Lung (tissue), 12 donors: ENCODE data around the gene ESPNL. TPM values are rescaled to one million over a fixed set of nuclear protein-coding genes. Genes with fewer than 3 reads are reported as not detected.

ENCODE experiments used
- ATAC-seq: fragments of 200-7000 bp; cut with Tn5 transposase; one replicate; pipeline ENCODE4 v1.9.1; 2020; ENCODE audit warnings: moderate number of reproducible peaks; ENCODE audit not compliant: insufficient read depth, low FRiP score
- DNase-seq, 3 donors: peaks; one replicate each; pipeline ENCODE4 v3.0.0-alpha.2; 2013 to 2017
- H3K27ac ChIP-seq, 2 donors: one replicate each; pipeline ENCODE4 v1.5.1; 2013; ENCODE audit warnings: mild to moderate bottlenecking in 2 of 2, moderate library complexity in 2 of 2, control low read depth in 1 of 2, inconsistent platforms in 1 of 2, low read depth in 1 of 2, low read length in 1 of 2
- H3K27me3 ChIP-seq, 3 donors: one replicate each; pipeline ENCODE4 v1.5.1; 2013; ENCODE audit warnings: low read length in 2 of 3; ENCODE audit not compliant: control insufficient read depth in 3 of 3, insufficient read depth in 3 of 3
- H3K36me3 ChIP-seq, 4 donors: one replicate each; pipeline ENCODE4 v1.5.1; 2013; ENCODE audit warnings: low read length in 4 of 4, mild to moderate bottlenecking in 1 of 4, moderate library complexity in 1 of 4; ENCODE audit not compliant: control insufficient read depth in 4 of 4, insufficient read depth in 4 of 4
- H3K4me1 ChIP-seq, 5 donors: one replicate each; pipeline ENCODE4 v1.5.1; 2013; ENCODE audit warnings: low read length in 5 of 5, mild to moderate bottlenecking in 2 of 5, moderate library complexity in 1 of 5; ENCODE audit not compliant: control insufficient read depth in 5 of 5, insufficient read depth in 5 of 5
- H3K4me3 ChIP-seq: one replicate; pipeline ENCODE4 v1.5.1; 2013; ENCODE audit warnings: mild to moderate bottlenecking, control low read depth, moderate library complexity
- H3K9ac ChIP-seq, 2 donors: one replicate each; pipeline ENCODE4 v1.5.1; 2013; ENCODE audit warnings: low read length in 2 of 2, control low read depth in 1 of 2; ENCODE audit not compliant: insufficient read depth in 1 of 2
- H3K9me3 ChIP-seq, 4 donors: one replicate each; pipeline ENCODE4 v1.5.1; 2013; ENCODE audit warnings: low read length in 3 of 4, mild to moderate bottlenecking in 1 of 4, moderate library complexity in 1 of 4; ENCODE audit not compliant: control insufficient read depth in 4 of 4, insufficient read depth in 3 of 4
- CTCF ChIP-seq: IDR thresholded peaks from 2 replicates; pipeline ENCODE4 v1.5.1; 2012; ENCODE audit warnings: mild to moderate bottlenecking; ENCODE audit errors: control extremely low read depth, extremely low read depth
- WGBS, 2 donors: extraction: QIAGEN DNeasy Blood & Tissue Kit; methylation state at CpG; one replicate each; pipeline ENCODE4 v1.1.7; 2013; 5-methylcytosine and 5-hydroxymethylcytosine counted together
- polyA plus RNA-seq, 2 donors: library from polyadenylated mRNA; stranded (reverse); fragments of 200-250 nt; gene quantifications; one replicate each; pipeline ENCODE4 v1.2.1, GENCODE V29; 2013
- total RNA-seq, 2 donors: library from RNA; depleted of rRNA in 1 of 2; stranded (reverse); fragments of >200 nt in 1 of 2; gene quantifications; one replicate each; pipeline ENCODE4 v1.2.1, GENCODE V29; 2014 to 2021
- donor health status: control.
- donor health status: control.
- donor health status: Bipolar disorder and iron deficiency.
- donor health status: healthy.
- donor health status: DM: yes; HTN: yes; CAD: no.

ESPNL gene
- total and polyA plus RNA-seq, 4 donors = 0.07 to 3.0 (median 1.2) TPM

GRCh38 chr2:238129166-238130010 is 29.2 kb downstream of the ESPNL start:
- DNase-seq (no peak), ATAC-seq (no peak)
- Histone ChIP-seq H3K9me3 (peaks cover 0 to 3% (median 0%) of the 10 kb centered on the region in 4 donors), H3K36me3 (no peaks in the 10 kb centered on the region), H3K27me3 (no peaks in the 10 kb centered on the region), H3K4me1 (peaks cover 0 to 16% (median 4%) of the 10 kb centered on the region in 5 donors), H3K4me3 (no peak overlapping the region), H3K9ac (no peak overlapping the region), H3K27ac (no peak overlapping the region)
- WGBS, 2 donors = 89 to 93% methylated on average over 22 of the region's 22 CpGs
- no peak for TF ChIP-seq CTCF

DNA sequence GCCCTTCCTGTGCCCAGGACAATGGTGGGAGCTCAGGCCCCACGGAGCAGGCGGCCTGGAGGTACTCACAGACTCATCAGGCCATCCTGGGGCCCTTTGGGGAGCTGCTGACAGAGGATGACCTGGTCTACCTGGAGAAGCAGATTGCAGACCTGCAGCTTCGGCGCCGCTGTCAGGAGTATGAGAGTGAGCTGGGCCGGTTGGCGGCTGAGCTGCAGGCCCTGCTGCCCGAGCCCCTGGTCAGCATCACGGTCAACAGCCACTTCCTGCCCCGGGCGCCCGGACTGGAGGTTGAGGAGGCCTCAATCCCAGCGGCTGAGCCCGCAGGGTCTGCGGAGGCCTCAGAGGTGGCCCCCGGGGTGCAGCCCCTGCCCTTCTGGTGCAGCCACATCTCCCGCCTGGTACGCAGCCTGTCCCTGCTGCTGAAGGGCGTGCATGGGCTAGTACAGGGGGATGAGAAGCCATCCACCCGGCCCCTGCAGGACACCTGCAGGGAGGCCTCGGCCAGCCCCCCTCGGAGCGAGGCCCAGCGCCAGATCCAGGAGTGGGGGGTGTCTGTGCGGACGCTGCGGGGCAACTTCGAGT is 30.1 kb downstream of the ESPNL start:
- ATAC-seq (no peak), DNase-seq (no peak)
- WGBS, 2 donors = 90 to 96% methylated on average over 28 of the region's 28 CpGs
- TF ChIP-seq CTCF = no peak
- Histone ChIP-seq H3K27ac (no peak overlapping the region), H3K36me3 (no peaks in the 10 kb centered on the region), H3K9me3 (peaks cover 0 to 3% (median 0%) of the 10 kb centered on the region in 4 donors), H3K9ac (no peak overlapping the region), H3K27me3 (no peaks in the 10 kb centered on the region), H3K4me3 (no peak overlapping the region), H3K4me1 (peaks cover 0 to 16% (median 4%) of the 10 kb centered on the region in 5 donors)

- no peak for DNase-seq
These were observed 30.8 kb downstream of the ESPNL start for GRCh38 chr2:238130696-238131628.

More at GRCh38 chr2:238130696-238131628, 30.8 kb downstream of the ESPNL start:
- Histone ChIP-seq H3K9me3 (peaks cover 0 to 3% (median 0%) of the 10 kb centered on the region in 4 donors), H3K27ac (no peak overlapping the region), H3K36me3 (no peaks in the 10 kb centered on the region), H3K27me3 (peaks cover 0 to under 1% (median 0%) of the 10 kb centered on the region in 3 donors), H3K4me3 (no peak overlapping the region), H3K9ac (no peak overlapping the region), H3K4me1 (peaks cover 0 to 16% (median 4%) of the 10 kb centered on the region in 5 donors)
- no peak for TF ChIP-seq CTCF
- 89 to 94% methylated on average over 63 to 68 of the region's 68 CpGs for WGBS, 2 donors
- ATAC-seq = no peak
